Glutamatergic neuron (in vitro differentiated cells): ENCODE data around the gene ADAM11. TPM values are rescaled to one million over a fixed set of nuclear protein-coding genes. Genes with fewer than 3 reads are reported as not detected.
"Not testable (repeated sequence)": the region's sequence is repeated elsewhere in the genome, so short reads cannot be mapped to it uniquely, and the experiment has no call there.

Experiments
- DNase-seq: peaks from one replicate; pipeline ENCODE4 v3.0.0; 2022
- H3K27ac Mint-ChIP-seq: one replicate; pipeline ENCODE4 v1.8.0; 2020; ENCODE audit warnings: mild to moderate bottlenecking, mixed read lengths, inconsistent platforms; ENCODE audit not compliant: unreplicated experiment
- H3K27me3 Mint-ChIP-seq: one replicate; pipeline ENCODE4 v1.8.0; 2020; ENCODE audit warnings: mild to moderate bottlenecking, moderate library complexity, mixed read lengths, inconsistent platforms; ENCODE audit not compliant: unreplicated experiment
- H3K36me3 Mint-ChIP-seq: one replicate; pipeline ENCODE4 v1.8.0; 2020; ENCODE audit warnings: mild to moderate bottlenecking, mixed read lengths, inconsistent platforms; ENCODE audit not compliant: unreplicated experiment
- H3K4me1 Mint-ChIP-seq: one replicate; pipeline ENCODE4 v1.8.0; 2020; ENCODE audit warnings: mild to moderate bottlenecking, low read depth, mixed read lengths, inconsistent platforms; ENCODE audit not compliant: unreplicated experiment
- H3K4me3 Mint-ChIP-seq: one replicate; pipeline ENCODE4 v1.8.0; 2020; ENCODE audit warnings: mild to moderate bottlenecking, mixed read lengths, inconsistent platforms; ENCODE audit not compliant: unreplicated experiment
- H3K9me3 Mint-ChIP-seq: one replicate; pipeline ENCODE4 v1.8.0; 2020; ENCODE audit warnings: mild to moderate bottlenecking, moderate library complexity, mixed read lengths, inconsistent platforms; ENCODE audit not compliant: unreplicated experiment
- CTCF ChIP-seq: fragments of 200-600 bp; sonication (generic); IDR thresholded peaks from one replicate; pipeline ENCODE4 v1.5.0; 2021; ENCODE audit not compliant: partially characterized antibody, unreplicated experiment
- total RNA-seq: library from RNA; stranded (reverse); fragmentation: NEBNext Ultra II Directional; extraction: Animal tissue kit (Norgen Biotek cat#: 25700); gene quantifications from one replicate; pipeline ENCODE4 v1.2.1, GENCODE V29; 2021; ENCODE audit not compliant: unreplicated experiment

ADAM11 gene
- total RNA-seq, 1 donor from 2014 or later, result 396 TPM

- peak; percentile 57 for DNase-seq
- no peak for TF ChIP-seq CTCF
- Mint-ChIP-seq H3K9me3 (peaks cover 9% of the 10 kb centered on the region), H3K36me3 (no peaks in the 10 kb centered on the region), H3K27me3 (peaks cover 7% of the 10 kb centered on the region), H3K4me3 (peak overlapping the region; percentile 77), H3K4me1 (peaks cover 33% of the 10 kb centered on the region), H3K27ac (peak overlapping the region; percentile 67)
Measured at GRCh38 chr17:44807817-44808155, 49.0 kb downstream of the ADAM11 start.

- Mint-ChIP-seq H3K36me3 (no peaks in the 10 kb centered on the region), H3K4me1 (peaks cover 32% of the 10 kb centered on the region), H3K27ac (peak overlapping the region; percentile 67), H3K9me3 (peaks cover 9% of the 10 kb centered on the region), H3K4me3 (no peak overlapping the region), H3K27me3 (peaks cover 7% of the 10 kb centered on the region)
- no peak for TF ChIP-seq CTCF
- DNase-seq, result no peak
Measured at GRCh38 chr17:44808156-44808555, 49.4 kb downstream of the ADAM11 start.

GRCh38 chr17:44808656-44809388, 50.0 kb downstream of the ADAM11 start:
- H3K9me3 Mint-ChIP-seq, H3K27ac Mint-ChIP-seq, H3K27me3 Mint-ChIP-seq, H3K4me3 Mint-ChIP-seq, DNase-seq, H3K36me3 Mint-ChIP-seq: not testable (repeated sequence)
- peaks cover 31% of the 10 kb centered on the region for H3K4me1 Mint-ChIP-seq

GRCh38 chr17:44812263-44812662, 53.5 kb downstream of the ADAM11 start:
- DNase-seq, result no peak
- no peak for TF ChIP-seq CTCF
- Mint-ChIP-seq H3K4me3 (no peak overlapping the region), H3K36me3 (no peaks in the 10 kb centered on the region), H3K27me3 (peaks cover 3% of the 10 kb centered on the region), H3K4me1 (peaks cover 9% of the 10 kb centered on the region), H3K27ac (no peak overlapping the region), H3K9me3 (peaks cover 3% of the 10 kb centered on the region)

- H3K4me1 Mint-ChIP-seq, H3K9me3 Mint-ChIP-seq: not testable (repeated sequence)
Measured at GRCh38 chr17:44818508-44818907, 59.7 kb downstream of the ADAM11 start.

GRCh38 chr17:44820631-44821212, 61.9 kb downstream of the ADAM11 start:
- TF ChIP-seq CTCF, result no peak
- H3K9me3 Mint-ChIP-seq, result no peaks in the 10 kb centered on the region
- peaks cover 1% of the 10 kb centered on the region for H3K27me3 Mint-ChIP-seq
- no peak overlapping the region for H3K27ac Mint-ChIP-seq
- DNase-seq, result no peak
- H3K4me3 Mint-ChIP-seq, result no peak overlapping the region
- no peaks in the 10 kb centered on the region for H3K36me3 Mint-ChIP-seq
- peaks cover 3% of the 10 kb centered on the region for H3K4me1 Mint-ChIP-seq

More at GRCh38 chr17:44818508-44818907, 59.7 kb downstream of the ADAM11 start:
- not testable (repeated sequence) for H3K4me3 Mint-ChIP-seq, H3K36me3 Mint-ChIP-seq, H3K27me3 Mint-ChIP-seq, DNase-seq, H3K27ac Mint-ChIP-seq

- H3K36me3 Mint-ChIP-seq, H3K4me3 Mint-ChIP-seq, H3K9me3 Mint-ChIP-seq, H3K27ac Mint-ChIP-seq, DNase-seq, H3K4me1 Mint-ChIP-seq, H3K27me3 Mint-ChIP-seq: not testable (repeated sequence)
Measured at GRCh38 chr17:44825236-44825635, 66.4 kb downstream of the ADAM11 start.
